Occipital lobe (tissue), 2 donors: ENCODE data around the gene PM20D1. TPM values are rescaled to one million over a fixed set of nuclear protein-coding genes. Genes with fewer than 3 reads are reported as not detected.
A peak's percentile ranks its signal among the peaks of the same experiment; 100 is the strongest.
"Not testable (repeated sequence)": the region's sequence is repeated elsewhere in the genome, so short reads cannot be mapped to it uniquely, and the experiment has no call there.

Source experiments
- DNase-seq: peaks from one replicate; lab custom pipeline; 2025; lab: John Stamatoyannopoulos, UW
- total RNA-seq: library from RNA; depleted of rRNA; stranded (reverse); fragments of >200 nt; gene quantifications from one replicate; pipeline ENCODE4 v1.2.3, GENCODE V29; 2014

PM20D1 gene, protein sequence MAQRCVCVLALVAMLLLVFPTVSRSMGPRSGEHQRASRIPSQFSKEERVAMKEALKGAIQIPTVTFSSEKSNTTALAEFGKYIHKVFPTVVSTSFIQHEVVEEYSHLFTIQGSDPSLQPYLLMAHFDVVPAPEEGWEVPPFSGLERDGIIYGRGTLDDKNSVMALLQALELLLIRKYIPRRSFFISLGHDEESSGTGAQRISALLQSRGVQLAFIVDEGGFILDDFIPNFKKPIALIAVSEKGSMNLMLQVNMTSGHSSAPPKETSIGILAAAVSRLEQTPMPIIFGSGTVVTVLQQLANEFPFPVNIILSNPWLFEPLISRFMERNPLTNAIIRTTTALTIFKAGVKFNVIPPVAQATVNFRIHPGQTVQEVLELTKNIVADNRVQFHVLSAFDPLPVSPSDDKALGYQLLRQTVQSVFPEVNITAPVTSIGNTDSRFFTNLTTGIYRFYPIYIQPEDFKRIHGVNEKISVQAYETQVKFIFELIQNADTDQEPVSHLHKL
- total RNA-seq = not detected

DNA sequence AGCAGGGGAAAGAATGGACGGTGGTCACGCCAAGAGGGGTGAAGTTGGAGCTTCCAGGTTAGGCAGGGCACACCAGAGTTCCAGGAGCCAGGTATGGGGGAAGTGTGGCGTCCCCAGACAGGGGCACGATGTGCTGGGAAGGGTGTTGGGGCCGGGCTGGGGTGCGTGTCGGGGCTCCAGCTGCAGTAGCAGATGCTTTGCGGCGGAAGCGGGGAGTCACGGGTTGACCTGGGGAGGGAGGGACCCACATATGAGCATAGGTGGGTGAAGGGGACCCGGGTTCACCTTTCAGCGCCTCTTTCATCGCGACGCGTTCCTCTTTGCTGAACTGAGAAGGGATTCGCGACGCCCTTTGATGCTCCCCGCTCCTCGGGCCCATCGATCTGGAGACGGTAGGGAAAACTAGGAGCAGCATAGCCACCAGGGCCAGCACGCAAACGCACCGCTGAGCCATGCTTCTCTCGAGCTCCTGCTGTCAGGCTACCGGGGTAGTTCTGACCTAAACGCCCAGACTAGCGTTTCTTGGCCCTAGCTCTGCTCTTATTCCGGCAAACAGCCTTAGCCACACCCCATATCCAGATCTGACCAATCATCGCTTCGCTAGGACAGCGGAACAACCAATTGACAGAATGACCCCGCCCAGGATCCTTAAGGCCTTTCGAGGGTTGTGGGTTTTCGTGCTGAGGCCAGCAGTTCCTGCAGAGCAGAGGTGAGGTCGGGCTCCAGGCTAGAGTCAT is at the start of gene PM20D1:
Gene PM20D1 (minus strand): TSS at position 514 of the 737 bp plus-strand sequence. CDS start 60 bp downstream, at position 454.
- DNase-seq = peak; percentile 79

DNA sequence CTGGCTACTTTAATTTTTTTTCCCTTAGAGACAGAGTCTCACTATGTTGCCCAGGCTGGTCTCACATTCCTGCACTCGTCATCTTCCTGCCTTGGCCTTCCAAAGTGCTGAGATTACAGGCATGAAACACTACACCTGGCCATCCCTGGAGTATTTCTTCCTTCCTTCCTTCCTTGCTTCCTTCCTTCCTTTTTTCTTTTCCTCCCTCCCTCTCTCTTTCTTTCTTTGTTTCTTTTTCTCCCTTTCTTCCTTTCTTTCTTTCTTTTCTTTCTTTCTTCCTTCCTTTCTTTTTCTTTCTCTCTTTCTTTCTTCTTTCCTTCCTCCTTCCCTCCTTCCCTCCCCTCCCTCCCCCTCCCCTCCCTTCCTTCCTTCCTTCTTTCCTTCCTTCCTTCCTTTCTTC is 46.4 kb upstream of the PM20D1 start:
- no peak for DNase-seq

DNA sequence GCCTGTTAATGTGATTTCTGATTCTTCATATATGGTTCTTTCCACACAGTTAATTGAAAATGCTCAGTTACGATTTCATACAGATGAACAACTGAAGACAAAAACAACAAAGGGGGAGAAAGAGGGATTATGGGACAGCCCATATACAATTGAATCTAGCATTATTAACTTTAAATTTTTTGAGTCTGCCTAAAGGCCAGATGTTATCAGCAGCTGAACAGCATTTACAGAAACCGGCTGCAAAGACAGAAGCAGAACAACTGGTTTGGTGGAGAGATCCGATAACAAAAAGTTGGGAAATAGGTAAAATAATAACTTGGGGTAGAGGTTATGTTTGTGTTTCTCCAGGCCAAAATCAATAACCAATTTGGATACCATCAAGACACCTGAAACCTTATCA is 44.2 kb upstream of the PM20D1 start:
- DNase-seq = not testable (repeated sequence)

DNA sequence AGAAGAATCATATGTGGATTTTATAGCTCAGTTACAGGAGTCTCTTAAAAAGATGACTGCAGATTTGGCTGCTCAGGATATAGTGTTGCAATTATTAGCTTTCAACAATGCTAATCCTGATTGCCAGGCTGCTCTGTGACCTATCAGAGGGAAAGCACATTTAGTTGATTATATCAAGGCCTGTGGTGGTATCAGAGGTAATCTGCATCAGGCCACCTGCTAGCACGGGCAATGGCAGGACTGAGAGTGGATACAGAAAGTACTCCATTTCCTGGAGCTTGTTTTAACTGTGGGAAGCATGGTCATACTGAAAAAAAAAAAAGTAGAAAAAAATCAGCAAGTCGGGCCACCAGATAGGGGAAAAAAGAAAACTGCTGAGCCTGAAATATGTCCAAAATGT is 42.2 kb upstream of the PM20D1 start:
- DNase-seq = not testable (repeated sequence)

DNA sequence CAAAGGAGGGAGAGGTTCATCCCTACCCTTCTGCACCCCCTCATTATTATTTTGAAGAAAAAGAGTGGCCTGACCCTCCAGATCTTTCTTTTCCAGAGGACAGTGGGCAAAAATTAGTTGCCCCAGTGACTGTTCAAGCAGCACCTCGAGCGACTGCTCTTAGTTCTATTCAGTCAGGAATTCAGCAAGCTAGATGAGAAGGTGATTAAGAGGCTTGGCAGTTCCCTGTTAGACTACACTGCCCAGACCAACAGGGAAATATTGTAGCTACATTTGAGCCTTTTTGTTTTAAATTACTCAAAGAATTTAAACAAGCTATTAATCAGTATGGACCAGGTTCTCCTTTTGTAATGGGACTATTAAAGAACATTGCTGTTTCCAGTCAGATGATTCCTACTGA is 41.5 kb upstream of the PM20D1 start:
- not testable (repeated sequence) for DNase-seq

DNA sequence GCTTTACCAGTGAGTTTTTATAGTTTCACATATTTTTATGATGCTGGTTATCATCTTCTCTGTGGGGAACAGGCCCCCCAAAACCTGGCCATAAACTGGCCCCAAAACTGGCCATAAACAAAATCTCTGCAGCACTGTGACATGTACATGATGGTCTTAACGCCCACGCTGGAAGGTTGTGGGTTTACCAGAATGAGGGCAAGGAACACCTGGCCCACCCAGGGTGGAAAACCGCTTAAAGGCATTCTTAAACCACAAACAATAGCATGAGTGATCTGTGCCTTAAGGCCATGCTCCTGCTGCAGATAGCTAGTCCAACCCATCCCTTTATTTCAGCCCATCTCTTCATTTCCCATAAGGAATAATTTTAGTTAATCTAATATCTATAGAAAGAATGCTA is 40.7 kb upstream of the PM20D1 start:
- DNase-seq = not testable (repeated sequence)

DNA sequence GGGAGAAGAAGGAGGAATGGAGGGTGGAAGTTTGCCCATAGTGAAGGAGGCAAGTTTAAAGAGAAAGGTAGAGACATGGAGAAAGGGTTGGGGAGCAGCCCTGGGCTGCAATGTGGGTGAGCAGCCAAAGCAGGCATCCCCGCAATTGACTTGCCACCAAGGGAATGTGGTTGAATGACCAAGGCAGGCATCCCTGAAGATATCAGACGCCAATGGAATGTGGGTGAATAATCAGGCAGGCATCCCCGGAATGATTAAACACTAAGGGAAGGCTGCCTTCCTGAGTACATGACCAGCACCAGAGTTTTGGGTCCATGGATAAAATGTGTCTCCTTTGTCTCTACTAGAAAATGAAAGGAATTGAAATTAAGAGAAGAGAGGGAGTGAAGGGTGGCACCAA is 39.8 kb upstream of the PM20D1 start:
- not testable (repeated sequence) for DNase-seq

DNA sequence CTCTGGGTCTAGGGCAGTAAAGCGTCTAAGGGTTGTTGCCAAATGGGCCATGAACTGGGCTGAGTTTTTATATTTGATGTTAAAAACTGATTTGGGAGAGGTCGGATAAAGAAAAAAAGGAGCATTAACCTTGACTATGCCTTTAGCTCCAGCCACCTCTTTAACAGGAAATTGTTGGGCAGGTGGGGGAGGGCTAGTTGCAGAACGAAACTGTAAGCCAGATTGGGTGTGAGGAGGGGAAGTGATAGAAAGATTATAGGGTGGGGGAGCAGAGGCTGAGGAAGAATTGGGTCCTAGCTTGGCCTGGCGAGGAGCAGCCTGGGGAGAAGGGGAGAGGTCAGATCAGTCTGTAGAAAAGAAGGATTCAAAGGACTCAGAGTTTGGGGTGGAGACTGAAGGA is 39.1 kb upstream of the PM20D1 start:
- DNase-seq = not testable (repeated sequence)

DNA sequence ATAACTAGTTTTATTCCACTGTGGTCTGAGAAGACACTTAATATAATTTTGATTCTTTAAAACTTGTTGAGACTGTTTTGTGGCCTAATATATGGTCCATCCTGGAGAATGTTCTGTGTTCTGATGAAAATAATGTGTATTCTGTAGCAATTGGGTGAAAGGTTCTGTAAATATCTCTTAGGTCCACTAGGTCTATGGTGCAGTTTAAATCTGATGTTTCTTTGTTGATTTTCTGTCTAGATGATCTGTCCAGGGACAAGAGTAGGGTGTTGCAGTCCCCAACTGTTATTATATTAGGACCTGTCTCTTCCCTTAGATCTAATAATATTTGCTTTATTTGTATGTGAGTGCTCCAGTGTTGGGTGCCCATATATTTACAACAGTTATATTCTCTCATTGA is 33.9 kb upstream of the PM20D1 start:
- no peak for DNase-seq

DNA sequence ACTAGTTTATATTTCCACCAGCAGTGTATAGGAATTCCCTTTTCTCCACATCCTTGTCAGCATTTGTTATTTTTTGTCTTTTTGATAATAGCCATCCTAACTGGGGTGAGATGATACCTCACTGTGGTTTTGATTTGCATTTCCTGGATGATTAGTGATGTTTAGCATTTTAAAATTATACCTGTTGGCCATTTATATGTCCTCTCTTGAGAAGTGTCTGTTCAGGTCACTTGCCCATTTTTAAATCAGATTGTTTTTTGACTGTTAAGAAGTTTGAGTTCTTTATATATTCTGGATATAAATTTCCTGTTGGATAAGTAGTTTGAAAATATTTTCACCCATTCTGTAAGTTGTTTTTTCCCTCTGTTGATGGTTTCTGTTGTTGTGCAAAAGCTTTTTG is 31.0 kb upstream of the PM20D1 start:
- no peak for DNase-seq

DNA sequence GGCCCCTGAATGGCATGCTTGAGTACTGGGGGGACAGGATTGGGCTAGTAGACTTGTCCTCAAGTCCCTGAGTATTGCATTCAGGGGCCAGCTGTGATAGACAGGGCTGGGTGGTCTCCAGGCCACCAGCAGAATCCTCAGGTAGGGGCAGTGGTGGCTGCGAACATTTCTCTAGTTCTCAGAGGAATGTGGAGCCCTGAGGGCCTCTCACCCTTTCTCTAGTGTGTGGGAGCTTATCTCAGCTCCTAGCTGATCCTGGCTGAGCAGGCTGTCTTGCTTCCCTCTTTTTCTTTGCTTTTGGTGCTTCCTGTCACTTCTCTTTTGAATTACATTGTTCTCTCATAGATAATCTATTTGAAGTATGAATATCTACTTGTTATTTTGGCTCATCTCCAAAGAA is 30.0 kb upstream of the PM20D1 start:
- no peak for DNase-seq

DNA sequence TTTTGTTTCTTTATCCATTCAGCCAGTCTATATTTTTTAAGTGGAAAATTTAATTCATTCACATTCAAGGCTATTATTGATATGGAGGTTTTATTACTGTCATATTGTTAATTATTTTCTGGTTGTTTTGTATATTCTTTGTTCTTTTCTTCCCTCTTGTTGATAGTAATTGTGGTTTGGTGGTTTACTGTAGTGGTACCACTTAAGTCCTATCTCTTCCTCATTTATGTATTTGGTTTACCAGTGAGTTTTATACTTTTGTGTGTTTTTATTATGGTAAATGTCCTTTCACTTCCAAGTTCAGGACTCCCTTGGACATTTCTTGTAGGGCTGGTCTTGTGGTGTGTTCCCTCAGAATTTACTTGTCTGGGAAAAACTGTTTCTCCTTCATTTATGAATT is 28.1 kb upstream of the PM20D1 start:
- no peak for DNase-seq

DNA sequence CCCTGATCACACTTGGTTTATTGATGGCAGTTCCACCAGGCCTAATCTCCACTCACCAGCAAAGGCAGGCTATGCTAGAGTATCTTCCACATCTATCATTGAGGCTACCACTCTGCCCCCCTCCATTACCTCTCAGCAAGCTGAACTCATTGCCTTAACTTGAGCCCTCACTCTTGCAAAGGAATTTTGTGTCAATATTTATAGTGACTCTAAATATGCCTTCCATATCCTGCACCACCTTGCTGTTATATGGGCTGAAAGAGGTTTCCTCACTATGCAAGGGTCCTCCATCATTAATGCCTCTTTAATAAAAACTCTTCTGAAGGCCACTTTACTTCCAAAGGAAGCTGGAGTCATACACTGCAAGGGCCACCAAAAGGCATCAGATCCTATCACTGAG is 23.2 kb upstream of the PM20D1 start:
- not testable (repeated sequence) for DNase-seq

DNA sequence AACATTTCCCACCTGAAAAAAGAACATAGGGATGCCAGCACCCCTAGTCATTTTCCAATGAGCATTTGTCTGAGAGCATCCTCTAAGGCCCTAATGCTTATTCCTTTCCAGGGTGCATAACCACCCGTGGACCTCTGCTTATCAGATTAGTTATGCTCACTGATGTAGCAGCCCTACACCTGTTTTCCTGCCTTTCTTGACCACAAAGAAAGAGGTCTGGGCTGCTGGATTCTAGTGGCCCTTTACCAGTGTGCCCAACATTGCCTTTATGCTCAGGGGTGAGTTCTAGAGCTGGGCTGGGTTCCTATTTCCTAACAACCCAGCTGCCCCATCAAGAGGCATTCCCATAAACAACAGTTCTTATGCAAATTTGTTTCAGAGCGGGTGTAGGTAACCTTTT is 20.3 kb upstream of the PM20D1 start:
- no peak for DNase-seq

DNA sequence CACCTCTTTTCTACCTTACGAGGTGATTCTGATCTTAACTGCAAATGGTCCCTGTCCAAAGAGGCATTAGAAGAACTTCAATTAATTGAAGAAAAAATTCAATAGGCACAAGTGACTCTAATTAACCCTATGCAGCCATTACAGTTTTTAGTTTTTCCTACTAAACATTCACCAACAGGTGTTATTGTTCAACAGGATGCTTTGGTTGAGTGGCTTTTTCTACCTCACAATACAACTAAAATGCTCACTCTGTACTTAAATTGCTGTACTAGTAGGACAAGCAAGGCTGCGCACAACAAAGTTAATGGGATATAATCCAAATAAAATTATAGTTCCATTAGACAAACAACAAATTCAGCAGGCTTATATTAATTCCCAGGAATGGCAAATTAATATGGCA is 11.6 kb upstream of the PM20D1 start:
- no peak for DNase-seq

DNA sequence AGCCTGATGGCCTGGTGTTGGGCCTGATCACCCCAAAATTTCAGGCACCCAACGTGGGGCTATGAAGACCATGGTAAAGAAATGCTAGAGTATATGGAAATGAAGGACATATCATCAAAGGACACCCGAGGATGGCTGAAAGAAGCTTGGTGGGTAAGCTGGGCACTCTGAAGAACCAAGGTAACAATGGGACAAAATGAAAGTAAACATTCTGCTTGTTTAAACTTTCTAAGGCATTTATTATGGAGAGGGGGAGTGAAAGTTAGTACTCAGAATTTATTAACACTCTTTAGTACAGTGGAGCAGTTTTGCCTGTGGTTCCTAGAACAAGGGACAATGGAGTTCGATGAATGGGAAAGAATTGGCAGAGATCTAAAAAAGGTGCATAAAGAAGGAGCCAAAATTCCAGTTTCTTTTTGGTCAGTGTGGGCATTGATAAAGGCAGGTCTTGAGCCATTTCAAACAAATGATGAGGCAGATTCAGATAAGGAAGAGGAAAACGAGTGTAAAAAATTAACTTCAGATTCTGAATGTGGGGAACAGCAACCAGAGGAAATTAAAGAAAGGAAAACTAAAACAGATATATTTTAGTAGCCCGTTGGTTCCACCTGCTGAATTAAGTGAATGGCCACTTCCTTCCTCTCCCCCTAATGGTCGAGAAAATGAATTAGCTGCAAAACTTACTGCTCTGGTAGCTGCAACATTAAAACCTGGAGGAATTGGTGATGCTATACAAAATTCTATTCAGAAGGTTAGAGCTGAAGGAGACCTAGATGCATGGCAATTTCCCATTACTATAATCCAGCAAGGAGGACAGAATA is 8.4 kb upstream of the PM20D1 start:
- no peak for DNase-seq

DNA sequence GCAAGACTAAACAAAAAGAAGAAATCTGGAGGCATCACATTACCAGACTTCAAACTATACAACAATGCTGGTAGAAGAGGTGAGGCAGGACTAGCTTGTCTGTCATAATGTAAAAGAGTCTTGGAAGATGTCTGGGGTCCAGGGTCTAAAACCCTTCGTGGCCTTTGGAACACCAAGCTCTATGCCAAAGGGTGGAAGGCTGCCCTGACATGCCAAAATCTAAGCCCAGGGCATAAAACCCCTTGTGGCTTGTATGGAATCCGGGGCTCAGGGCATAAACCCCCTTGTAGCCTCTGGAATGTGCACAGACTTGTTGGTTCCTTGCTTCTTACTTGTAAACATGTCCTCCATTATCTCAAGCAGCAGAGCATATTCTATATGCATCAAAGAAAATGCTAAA is 7.6 kb upstream of the PM20D1 start:
- DNase-seq = not testable (repeated sequence)

DNA sequence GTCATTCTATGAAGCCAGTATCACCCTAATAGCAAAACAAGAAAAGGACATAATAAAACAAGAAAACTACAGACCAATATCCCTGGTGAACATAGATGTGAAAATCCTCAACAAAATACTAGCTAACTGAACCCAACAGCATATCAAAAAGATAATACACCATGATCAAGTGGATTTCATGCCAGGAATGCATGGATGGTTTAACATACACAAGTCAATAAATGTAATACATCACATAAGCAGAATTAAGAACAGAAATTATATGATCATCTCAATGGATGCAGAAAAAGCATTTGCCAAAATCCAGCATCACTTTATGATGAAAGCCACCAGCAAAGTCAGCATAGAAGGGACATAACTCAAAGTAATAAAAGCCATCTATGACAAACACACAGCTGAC is 6.5 kb upstream of the PM20D1 start:
- no peak for DNase-seq

DNA sequence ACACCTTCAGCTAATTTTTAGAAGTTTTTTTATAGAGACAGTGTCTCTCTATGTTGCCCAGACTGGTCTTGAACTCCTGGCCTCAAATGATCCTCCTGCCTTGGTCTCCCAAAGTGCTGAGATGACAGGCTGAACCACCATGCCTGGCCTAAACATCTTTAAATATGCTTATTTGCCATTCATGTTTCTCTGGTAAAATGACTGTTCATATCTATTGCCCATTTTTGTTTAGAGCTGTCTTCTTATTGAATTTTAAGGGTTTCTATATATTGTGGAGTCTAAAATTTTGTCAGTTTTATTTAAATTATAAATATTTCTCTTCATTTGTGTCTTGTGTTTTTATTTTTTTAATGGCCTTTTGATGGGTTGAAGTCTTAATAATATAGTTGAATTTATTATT is 3.0 kb upstream of the PM20D1 start:
- DNase-seq = no peak

DNA sequence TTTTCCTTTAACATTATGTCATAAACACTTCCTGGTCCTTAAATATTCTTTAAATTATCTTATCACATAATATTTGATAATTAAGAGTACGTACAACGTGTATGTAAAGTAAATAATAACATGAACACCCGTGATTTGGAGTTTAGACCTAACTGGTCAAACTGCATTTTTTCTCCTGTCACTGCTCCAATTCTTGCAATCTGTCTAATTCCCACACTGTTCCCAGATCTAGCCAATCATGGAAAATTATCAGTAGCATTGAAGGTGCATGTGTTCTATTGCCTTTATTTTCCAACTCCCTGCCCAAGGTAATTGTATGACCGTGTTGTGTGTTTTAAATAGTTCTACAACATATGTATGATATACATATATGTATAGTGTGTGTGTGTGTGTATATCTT is 2.1 kb upstream of the PM20D1 start:
- DNase-seq = no peak

DNA sequence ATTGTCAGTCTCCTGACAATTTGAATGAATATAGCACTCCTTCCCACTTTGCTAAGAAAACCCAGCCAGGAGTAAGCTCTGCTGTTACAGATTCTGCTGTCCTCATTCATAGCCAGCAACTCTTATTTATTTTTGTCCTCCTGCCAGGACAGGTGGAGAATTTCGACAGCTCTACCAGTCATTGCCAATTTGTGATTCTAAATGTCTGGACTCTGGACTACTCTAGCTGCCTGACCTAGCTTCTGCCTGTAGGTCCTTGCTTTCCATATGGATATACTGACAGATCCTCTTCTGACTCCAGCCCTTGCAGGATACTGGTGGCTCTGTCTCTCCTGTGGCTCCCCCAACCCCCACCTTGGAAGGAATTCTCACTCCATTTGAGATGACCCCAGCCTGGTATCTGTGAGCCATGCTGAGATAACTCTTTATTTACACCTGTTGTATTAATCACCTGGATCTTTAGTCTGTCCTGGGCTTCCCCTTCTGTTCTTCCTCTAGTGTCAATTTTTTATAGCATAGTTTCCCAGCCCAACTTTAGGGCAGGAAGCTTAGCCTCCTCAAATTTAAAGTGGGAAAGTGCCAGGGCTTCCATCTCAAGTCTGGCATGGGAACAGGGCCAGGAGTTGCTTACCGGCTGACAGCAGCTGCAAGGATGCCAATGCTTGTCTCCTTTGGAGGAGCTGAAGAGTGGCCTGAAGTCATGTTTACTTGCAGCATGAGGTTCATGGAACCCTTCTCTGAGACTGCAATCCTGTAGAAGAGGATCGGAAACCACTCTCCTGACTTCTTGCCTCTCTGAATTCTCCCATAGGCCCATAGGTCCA is 6.7 kb downstream of the PM20D1 start:
- DNase-seq = no peak
